ENCODE data around the gene NAT16. TPM values are rescaled to one million over a fixed set of nuclear protein-coding genes. Genes with fewer than 3 reads are reported as not detected.

The NAT16 gene
- total RNA-seq, 1 donor from 2014 or later: not detected

DNA sequence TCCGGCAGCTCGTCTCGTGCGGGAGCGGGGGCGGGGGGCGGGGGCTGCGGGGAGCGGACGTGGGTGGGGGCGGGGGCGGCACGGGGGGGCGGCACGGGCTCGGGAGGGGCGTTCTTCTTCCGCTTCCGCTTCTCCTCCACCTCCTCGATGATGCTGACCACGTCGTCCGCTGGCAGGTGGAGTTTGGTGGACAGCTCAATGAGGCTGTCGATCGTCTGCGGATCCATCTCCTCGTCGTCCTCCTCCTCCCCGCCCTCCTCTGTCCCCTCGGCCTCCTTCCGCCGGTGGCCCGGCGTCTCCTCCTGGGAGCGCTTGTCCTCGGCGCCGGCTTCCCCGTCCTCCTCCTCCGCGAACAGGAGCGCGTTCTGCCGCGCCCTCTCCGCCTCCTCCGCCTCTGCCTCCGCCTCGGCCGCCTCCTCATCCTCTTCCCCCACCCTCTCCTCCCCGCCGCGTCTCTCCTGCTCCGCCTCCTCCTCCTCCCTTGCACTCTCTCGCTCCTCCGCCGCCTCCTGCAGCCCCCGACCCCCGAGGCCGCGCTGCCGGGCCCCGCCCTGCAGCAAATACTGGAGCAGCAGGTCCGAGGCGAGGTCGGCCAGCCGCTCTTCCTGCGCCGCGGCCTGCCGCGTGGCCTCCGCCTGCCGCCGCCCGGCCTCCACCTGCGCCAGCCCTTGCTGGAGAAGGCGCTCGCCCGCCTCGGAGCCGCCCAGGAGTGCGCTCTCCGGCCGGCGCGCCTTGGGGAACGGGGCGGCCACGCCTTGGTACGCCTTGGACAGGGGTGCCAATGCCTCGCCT is 16.6 kb downstream of the NAT16 start:
- DNase-seq (ENCODE audit: low spot score) (no peak), ATAC-seq (no peak)
- intact Hi-C loops (cut with DNase I): no loop called here

DNA sequence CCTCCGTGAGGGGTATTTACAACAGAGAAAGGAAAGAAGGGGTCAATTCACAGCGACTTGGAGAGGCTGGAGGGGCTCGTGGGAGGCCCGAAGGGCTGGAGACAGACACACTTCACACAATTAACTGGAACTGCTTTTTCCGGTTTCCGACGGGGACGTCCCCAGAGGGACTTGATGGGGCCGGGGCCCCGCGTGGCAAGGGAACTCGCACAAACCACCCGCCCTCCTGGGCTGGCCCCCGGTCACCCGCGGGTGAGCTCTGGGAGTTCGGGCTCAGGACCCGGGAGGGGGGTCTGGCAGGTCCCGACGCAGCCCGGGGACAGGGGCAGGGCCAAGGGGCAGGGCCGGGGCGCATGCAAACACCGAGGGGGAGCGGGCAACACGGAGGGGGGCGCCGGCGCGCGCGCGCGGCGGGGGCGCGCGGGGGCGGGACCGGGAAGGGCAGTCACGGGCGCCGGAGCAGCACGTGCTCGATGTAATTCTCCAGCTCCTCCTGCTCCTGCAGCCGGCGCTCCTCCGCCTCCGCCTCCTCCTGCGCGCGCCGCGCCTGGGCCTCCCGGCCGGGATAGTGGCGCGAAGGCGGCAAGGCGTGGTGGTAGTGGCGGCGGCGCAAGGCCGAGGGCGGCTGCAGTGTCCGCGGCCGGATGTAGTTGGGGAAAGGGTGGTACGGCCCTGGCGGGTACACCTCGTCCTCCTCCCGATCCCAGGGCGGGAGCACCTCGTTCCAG is 17.4 kb downstream of the NAT16 start:
- no peak for ATAC-seq
- no peak for DNase-seq (ENCODE audit: low spot score)
- intact Hi-C loops (cut with DNase I): no loop called here

DNA sequence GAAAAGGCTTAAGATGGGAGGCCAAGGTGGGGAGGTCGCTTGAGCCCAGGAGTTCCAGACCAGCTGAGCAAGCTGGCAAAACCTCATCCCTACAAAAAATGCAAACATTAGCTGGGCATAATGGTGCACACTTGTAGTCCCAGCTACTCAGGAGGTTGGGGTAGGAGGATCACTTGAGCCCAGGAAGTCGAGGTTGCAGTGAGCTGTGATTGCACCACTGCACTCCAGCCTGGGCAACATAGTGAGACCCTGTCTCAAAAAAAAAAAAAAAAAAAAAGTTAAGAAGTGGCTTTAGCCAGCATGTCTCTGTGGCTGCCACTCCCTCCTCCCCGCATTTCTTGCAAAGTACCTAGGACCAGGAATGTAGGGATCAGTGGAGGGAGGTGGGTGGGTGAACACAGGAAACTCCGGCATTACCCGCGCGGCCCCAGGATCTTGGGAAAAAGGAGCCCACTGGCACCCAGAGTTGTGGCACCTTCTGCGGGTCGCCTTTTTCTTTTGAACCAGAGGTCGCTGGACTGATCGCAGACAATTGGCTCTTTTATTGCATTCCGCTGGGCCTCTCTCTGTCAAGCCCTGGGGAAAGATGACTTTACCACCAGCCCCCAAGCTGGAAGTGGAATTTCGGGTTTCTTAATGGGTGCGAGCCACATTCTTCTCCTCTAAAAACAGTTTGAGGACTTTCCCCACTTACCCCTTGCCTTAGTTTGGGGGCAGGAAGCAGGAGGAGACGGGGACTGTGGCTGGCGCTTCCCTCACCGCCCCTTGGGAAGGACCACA is 18.2 kb downstream of the NAT16 start:
- intact Hi-C loops (cut with DNase I): no loop called here
- ATAC-seq (no peak), DNase-seq (ENCODE audit: low spot score) (no peak)

DNA sequence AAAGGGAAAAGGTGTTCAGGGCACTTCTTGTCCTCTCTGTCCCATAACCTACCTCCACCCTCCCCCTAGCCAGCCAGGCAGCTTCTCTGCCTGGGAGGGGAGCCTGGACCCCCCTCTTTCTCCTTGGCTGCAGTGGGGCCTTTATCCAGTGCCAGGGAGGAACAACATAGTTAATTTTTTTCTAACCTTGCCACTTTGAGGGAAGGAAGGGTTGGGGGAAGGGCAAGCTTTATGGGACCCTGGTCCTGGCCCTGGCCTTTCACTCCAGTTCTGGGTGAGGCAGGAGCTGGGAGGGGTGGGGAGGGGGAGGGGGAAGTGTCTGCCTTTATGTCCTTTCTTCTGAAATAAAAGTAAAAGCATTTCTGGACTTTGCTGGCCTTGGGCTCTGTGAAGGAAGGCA is 19.2 kb downstream of the NAT16 start:
- DNase-seq (ENCODE audit: low spot score) (no peak), ATAC-seq (no peak)
- intact Hi-C loops (cut with DNase I): no loop called here

DNA sequence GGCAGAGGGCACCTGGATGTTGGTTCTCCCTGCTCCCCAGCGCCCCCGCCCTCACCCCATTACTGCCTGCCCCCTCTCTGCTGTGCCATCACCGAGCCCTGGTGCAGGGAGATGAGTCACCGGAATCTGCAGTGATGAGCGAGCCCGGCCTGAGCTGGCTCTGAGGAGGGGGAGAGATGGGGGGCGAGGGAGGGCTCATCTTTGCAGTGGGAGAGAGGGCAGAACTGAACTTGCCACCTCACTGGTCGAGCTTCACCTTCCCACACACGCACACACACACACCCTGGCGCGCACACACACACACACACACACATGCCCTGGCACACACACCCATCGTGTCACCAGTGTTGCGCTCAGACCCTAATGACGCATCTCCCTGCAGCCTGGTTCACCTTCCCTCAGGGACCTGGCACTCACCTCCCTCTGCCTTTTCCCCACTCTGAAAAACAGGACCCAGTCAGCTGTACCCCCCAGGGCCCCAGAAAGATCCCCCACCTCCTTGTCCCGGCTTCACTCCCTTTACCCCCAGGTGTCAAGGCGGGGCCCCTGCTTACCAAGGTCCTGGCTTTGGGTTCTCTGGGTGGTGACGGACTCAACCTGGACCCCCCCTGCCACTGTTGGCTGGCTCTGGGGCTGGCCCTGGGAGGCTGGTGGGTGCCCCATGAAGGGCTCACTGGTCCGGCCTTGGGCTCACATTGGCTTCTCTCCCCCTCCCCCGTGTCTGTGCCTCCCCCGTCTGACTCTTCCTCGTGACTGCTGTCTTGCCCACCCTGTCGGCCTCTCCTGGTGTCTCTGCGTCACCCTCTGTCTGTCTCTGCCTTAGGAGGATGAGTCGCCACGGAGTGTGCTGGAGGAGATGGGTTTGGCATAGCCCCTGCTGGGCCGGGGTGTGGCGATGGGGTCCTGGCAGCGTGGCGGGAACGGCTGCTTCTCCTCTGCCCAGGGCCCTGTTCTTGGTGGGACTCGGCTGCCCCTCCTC is 20.1 kb downstream of the NAT16 start:
- ATAC-seq (no peak), DNase-seq (ENCODE audit: low spot score) (no peak)
- intact Hi-C loops (cut with DNase I): no loop called here

DNA sequence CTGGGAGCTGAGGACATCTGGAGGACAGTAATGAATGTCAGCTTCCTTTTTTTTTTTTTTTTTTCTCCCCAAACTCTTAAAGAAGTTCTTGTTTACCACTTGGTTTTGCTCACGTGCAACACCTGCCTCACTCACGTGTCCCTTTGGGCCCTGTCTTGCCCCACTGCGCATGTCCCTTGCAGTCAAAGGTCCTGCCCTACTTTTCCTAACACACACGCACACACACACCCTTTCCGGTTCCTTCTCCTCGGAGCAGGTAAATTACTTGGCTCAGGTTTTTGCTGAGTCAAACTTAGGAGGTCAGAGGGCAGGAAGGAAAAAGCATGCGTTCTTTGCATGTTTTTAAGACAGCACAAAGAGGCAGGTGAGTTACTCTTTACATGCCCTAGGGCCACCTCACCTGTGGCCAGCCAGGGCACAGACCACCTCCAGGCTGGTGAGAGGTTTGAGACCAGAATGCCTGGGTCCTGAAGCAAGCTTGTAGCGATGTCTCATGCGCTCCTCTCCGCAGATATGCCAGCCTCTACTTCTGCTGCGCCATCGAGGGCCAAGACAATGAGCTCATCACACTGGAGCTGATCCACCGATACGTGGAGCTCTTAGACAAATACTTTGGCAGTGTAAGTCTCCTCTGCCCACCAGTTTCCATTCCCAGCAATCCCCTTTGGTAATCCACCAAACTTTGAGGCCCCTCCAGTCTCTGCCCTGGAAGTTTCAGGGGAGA is 23.1 kb downstream of the NAT16 start:
- ATAC-seq: no peak
- no peak for DNase-seq (ENCODE audit: low spot score)
- intact Hi-C loops (cut with DNase I): no loop called here

DNA sequence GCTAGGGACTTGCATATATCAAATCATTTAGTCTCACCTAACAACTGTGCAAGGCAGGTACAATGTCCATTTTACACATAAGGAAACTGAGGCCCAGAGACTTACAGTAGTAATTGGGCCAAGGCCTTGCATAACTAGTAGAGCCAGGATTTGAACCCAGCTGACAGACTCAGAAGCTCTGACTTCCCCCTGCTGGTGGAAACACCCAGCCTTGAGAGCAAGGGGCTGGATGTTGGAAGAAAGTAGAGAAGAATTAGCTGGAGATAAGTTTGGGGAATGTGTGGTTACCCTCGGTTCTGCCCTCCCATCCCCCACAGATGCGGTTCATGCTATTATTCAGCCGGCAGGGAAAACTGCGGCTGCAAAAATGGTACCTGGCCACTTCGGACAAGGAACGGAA is 23.8 kb downstream of the NAT16 start:
- intact Hi-C loops (cut with DNase I): no loop called here
- no peak for DNase-seq (ENCODE audit: low spot score)
- no peak for ATAC-seq

DNA sequence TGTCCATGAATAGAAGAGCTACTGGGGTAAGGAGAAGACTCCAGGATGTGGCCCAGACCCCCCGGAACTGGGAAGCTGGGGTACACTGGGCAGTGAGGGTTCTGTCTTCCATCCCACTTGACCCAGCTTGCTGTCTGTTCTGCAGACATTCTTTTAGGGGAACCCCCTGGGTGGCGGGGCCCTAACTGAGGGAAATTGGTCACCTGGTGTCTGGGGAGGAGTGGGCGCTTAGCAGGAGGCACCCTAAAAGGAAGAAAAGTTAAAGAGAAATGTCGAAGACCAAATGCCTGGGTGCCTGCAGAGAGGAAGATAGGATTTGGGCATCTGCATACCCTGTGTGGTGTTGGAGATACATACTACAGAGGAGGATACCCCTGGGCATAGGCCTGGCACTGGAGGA is 24.8 kb downstream of the NAT16 start:
- DNase-seq (ENCODE audit: low spot score): no peak
- intact Hi-C loops (cut with DNase I): no loop called here
- no peak for ATAC-seq

DNA sequence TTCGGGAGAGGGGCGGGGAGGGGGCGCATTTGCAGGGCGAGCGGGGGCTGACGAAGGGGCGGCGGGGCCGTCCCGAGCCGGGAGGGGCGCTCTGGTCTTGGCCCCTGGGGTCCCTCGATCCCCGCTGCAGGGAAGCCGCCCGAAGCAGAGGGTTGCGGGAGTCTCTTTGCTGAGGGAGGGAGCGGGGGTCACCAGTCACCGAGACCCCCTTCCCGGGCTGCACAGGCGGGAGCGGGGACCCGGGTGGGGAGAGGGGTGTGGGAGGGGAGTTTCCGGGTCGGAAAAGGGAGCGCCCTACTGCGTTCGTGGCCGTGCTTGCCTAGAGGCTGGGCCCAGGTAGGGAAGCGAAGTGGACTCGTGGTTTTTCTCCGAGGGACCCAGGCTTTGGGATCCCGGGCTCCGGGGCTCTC is 25.4 kb downstream of the NAT16 start:
- ATAC-seq (peak; percentile 41), DNase-seq (ENCODE audit: low spot score) (no peak)
- intact Hi-C loops (cut with DNase I): loop anchor here (5.0 kb wide), 1 partner anchor 138 kb away; no protein-coding TSS in a partner anchor

DNA sequence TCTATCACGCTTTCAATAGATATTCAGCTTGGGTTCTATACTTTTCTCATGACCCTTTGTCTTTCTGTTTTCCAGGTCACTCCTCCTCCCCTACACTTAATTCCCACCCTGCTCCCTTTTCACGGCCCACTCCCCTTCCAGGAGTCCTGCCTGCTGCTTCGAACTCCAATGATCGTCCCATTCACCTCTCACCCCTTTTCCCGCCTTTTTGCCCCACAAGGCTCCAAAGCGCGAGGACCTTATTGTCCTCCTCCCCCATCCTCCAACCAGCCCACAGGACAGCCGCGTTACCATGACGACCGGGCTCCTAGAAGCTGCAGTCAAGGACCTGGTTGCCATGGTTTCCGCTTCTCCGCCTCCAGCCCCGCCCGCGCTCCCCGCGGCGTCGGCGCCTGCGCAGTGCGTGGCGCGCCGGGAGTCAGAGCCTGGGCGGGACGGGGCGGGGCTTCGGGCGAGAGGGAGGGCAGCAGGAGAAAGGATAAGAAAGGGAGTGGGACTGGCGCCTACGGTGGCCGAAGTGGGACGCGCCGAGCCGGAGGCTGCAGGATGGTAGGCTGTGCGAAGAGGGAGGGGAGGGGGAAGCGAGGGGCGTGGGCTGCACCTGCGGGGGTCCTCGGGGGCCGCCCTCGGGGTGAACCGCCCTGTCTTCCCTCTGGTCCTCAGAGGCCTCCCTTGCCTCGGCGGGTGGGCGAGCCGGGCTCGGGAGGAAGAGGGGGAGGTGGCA is 26.0 kb downstream of the NAT16 start, which contains the start of gene AP1S1:
Gene AP1S1 (plus strand): TSS at position 508 of the 724 bp plus-strand sequence. CDS start 39 bp downstream, at position 547.
- intact Hi-C loops (cut with DNase I): loop anchor here (5.0 kb wide), 1 partner anchor 138 kb away; no protein-coding TSS in a partner anchor
- DNase-seq (ENCODE audit: low spot score) (peak; percentile 96), ATAC-seq (peak; percentile 97)

DNA sequence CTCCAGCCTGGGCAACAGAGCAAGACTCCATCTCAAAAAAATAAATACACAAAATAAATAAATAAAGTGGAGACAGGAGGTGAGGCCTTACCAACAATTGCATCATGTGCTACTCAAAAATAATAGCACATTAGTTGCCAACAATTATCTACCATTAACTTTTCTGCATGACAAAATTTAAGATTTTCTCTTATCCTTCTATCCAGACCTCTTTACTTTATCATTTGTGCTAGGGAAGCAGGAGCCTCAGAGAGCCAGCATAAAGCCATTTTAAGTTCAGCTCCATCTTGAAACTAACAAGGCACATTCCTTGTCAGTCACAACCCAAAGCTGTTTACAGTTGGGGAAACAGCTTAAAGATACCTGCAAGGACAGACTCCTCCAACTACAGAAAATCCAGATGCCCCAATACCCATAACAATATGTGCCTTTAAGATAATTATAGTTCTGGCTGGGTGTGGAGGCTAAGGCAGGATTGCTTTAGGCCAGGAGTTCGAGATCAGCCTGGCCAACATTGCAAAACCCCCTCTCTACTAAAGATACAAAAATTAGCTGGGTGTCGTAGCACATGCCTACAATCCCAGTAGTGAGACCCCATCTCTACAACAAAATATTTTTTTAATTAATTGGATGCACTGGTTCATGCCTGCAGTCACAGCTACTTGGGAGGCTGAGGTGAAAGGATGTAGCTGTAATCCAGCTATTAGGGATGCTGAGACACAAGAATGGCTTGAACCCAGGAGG is 28.0 kb downstream of the NAT16 start:
- intact Hi-C loops (cut with DNase I): loop anchor here (5.0 kb wide), 1 partner anchor 140 kb away; no protein-coding TSS in a partner anchor
- DNase-seq (ENCODE audit: low spot score) (no peak), ATAC-seq (no peak)

DNA sequence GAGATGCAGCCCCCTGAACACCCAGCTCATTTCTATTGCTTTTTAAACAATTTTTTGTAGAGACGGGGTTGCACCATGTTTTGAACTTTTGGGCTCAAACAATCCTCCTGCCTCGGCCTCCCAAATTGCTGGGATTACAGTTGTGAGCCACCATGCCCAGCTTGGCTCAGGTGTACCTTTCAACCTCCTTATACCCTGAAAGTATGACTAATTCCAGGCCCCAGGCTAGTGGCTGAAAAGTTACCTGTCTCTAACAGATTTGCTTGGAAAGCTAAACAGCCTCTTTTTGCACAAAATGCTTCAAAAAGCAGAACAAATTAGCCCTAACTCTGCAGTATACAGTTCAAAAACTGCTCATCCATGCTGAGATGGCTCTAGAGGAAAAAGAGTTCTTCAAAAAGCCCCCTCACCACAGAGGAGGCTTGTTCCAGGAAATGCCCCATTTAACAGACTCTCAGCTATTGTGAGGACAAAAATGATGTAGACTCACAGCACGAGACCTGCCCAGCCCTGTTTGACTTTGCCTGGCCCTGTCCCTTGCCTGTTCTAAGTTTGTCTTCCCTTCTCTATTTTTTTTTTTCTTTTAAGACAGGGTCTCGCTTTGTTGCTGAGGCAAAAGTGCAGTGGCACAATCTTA is 39.2 kb downstream of the NAT16 start:
- ATAC-seq: no peak
- no peak for DNase-seq (ENCODE audit: low spot score)
- intact Hi-C loops (cut with DNase I): loop anchor here (5.0 kb wide), 1 partner anchor 141 kb away; no protein-coding TSS in a partner anchor

DNA sequence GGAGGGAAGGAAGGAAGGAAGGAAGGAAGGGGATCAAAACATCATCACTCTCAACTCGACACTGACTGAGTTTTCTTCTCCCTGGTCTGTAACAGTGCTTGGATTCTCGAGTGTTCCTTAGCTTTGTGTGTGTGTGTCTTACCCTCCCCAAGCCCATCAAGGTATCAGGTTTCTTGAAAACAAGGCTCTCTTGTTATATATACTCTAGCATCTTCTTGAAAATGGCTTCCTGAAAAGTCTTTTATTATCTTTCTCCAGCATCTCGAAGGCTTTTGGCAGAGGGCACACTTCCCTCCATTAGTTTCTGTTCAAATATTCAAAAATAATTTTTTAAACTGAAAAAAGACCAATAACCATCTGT is 39.8 kb downstream of the NAT16 start:
- intact Hi-C loops (cut with DNase I): loop anchor here (5.0 kb wide), 1 partner anchor 142 kb away; no protein-coding TSS in a partner anchor
- ATAC-seq: no peak

DNA sequence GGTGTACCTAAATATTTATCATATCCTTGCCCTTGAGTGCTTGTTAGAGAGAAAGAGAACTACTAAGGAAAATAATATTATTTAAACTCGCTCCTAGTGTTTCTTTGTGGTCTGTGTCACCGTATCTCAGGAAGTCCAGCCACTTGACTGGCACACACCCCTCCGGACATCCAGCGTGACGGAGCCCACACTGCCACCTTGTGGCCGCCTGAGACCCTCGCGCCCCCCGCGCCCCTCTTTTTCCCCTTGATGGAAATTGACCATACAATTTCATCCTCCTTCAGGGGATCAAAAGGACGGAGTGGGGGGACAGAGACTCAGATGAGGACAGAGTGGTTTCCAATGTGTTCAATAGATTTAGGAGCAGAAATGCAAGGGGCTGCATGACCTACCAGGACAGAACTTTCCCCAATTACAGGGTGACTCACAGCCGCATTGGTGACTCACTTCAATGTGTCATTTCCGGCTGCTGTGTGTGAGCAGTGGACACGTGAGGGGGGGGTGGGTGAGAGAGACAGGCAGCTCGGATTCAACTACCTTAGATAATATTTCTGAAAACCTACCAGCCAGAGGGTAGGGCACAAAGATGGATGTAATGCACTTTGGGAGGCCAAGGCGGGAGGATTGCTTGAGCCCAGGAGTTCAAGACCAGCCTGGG is 41.8 kb downstream of the NAT16 start:
- intact Hi-C loops (cut with DNase I): no loop called here
- ATAC-seq (peak; percentile 92), DNase-seq (ENCODE audit: low spot score) (peak; percentile 80)

More for the DNA sequence above, 39.8 kb downstream of the NAT16 start:
- DNase-seq (ENCODE audit: low spot score): no peak

DNA sequence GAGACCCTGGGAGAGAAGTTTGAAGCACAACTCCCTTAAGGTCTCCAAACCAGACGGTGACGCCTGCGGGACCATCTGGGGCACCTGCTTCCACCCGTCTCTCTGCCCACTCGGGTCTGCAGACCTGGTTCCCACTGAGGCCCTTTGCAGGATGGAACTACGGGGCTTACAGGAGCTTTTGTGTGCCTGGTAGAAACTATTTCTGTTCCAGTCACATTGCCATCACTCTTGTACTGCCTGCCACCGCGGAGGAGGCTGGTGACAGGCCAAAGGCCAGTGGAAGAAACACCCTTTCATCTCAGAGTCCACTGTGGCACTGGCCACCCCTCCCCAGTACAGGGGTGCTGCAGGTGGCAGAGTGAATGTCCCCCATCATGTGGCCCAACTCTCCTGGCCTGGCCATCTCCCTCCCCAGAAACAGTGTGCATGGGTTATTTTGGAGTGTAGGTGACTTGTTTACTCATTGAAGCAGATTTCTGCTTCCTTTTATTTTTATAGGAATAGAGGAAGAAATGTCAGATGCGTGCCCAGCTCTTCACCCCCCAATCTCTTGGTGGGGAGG is 42.4 kb downstream of the NAT16 start:
- no peak for DNase-seq (ENCODE audit: low spot score)
- intact Hi-C loops (cut with DNase I): no loop called here
- no peak for ATAC-seq
